GM20000 (cell line): ENCODE data around the gene SS18.

ENCODE experiments used
- DNase-seq: peaks from one replicate; pipeline ENCODE4 v3.0.0; 2012; ENCODE audit warnings: low spot score
- CTCF ChIP-seq: IDR thresholded peaks from 2 replicates; pipeline ENCODE4 v1.5.1; 2012; ENCODE audit warnings: mild to moderate bottlenecking, control low read depth; ENCODE audit errors: extremely low read depth, missing control alignments

The SS18 gene

GRCh38 chr18:26071725-26072124, 18.7 kb downstream of the SS18 start:
- TF ChIP-seq CTCF, result no peak
- DNase-seq, result no peak

GRCh38 chr18:26071020-26071419, 19.4 kb downstream of the SS18 start:
- no peak for TF ChIP-seq CTCF
- DNase-seq, result no peak

- DNase-seq, result no peak
- no peak for TF ChIP-seq CTCF
Observed at GRCh38 chr18:26059357-26059756, 31.1 kb downstream of the SS18 start.

- TF ChIP-seq CTCF, result no peak
- DNase-seq, result no peak
Observed at GRCh38 chr18:26057344-26057773, 33.1 kb downstream of the SS18 start.

- no peak for DNase-seq
- TF ChIP-seq CTCF, result no peak
Observed at GRCh38 chr18:26056291-26056690, 34.1 kb downstream of the SS18 start.

GRCh38 chr18:26052505-26052904, 37.9 kb downstream of the SS18 start:
- TF ChIP-seq CTCF, result no peak
- DNase-seq, result no peak

GRCh38 chr18:26051843-26052242, 38.6 kb downstream of the SS18 start:
- TF ChIP-seq CTCF, result no peak

More at GRCh38 chr18:26051843-26052242, 38.6 kb downstream of the SS18 start:
- DNase-seq, result no peak
